ENCODE measurements around the gene PRSS50.

DNA sequence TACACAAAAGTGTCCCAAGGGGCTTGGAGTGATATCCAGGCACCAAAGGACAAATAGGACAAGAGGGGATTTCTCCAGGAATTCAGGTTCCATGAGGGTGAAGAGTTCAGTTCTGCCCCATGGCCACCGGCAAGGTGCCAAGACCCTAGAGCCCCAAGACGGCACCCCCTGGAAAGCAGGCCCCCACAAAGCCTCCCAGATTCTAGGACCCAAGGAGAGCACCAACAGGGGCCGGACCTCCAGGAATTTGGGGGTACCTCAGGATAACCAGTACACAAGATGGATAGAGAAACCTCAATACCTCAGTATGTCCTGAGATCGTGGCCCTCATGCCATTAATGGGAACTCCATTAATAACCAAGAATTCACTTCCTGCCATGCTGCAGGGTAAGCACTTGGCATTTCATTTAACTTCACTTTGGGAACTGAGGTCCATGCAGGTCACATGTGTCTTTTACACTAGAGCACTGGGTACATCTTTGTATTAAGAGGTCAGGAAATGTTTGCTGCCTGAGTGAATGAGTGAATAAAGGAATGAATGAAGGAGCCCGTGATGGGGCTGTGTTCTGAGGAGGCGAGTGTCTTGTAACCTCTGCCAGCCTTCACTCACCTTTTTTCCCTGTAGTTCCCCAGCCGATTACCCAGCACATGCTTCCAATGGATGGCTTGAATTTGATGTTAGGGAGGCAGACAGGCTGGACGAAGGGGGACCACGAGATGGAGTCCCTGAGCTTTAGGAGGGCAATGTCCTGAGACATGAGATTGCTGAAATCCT lies 15.5 kb upstream of the PRSS50 start:
- TF ChIP-seq CTCF (IDR thresholded peaks at IDR 0.05) (no peak), ZFX (IDR thresholded peaks at IDR 0.05; ENCODE audit: borderline replicate concordance) (no peak)

Data from 22Rv1 (cell line).